22Rv1 (cell line): ENCODE data around the gene LMTK3.

Experiments
- H3K27ac ChIP-seq: fragments of 450-650 bp; 2 replicates; pipeline ENCODE4 v1.5.1; 2017
- CTCF ChIP-seq: fragments of 450-650 bp; IDR thresholded peaks from 2 replicates; pipeline ENCODE4 v1.5.1; 2017; ENCODE audit warnings: mild to moderate bottlenecking
- ZFX ChIP-seq: fragments of 450-650 bp; IDR thresholded peaks from 2 replicates; pipeline ENCODE4 v1.6.1; 2017; ENCODE audit warnings: antibody characterized with exemption, borderline replicate concordance

Gene LMTK3

GRCh38 chr19:48537541-48537940 lies 25.9 kb upstream of the LMTK3 start:
- H3K27ac ChIP-seq, result no peak overlapping the region
- TF ChIP-seq CTCF (no peak), ZFX (no peak)

- H3K27ac ChIP-seq, result no peak overlapping the region
- TF ChIP-seq CTCF (no peak), ZFX (no peak)
Observed at GRCh38 chr19:48533770-48534169, 22.1 kb upstream of the LMTK3 start.

- TF ChIP-seq ZFX, result no peak
- TF ChIP-seq CTCF, result no peak
- H3K27ac ChIP-seq, result no peak overlapping the region
Observed at GRCh38 chr19:48530770-48531169, 19.1 kb upstream of the LMTK3 start.

GRCh38 chr19:48530066-48530720 lies 18.6 kb upstream of the LMTK3 start:
- TF ChIP-seq ZFX (no peak), CTCF (no peak)
- no peak overlapping the region for H3K27ac ChIP-seq

- TF ChIP-seq CTCF, result no peak
- no peak for TF ChIP-seq ZFX
- H3K27ac ChIP-seq, result no peak overlapping the region
Observed at GRCh38 chr19:48529156-48529555, 17.5 kb upstream of the LMTK3 start.

GRCh38 chr19:48524732-48525131 lies 13.1 kb upstream of the LMTK3 start:
- H3K27ac ChIP-seq, result no peak overlapping the region
- TF ChIP-seq CTCF, result no peak
- TF ChIP-seq ZFX, result no peak

GRCh38 chr19:48524221-48524620 lies 12.6 kb upstream of the LMTK3 start:
- TF ChIP-seq ZFX (no peak), CTCF (no peak)
- H3K27ac ChIP-seq, result no peak overlapping the region
